GM12865 (cell line): ENCODE results near the gene SIM2.

Experiments
- DNase-seq: peaks from one replicate; pipeline ENCODE4 v3.0.0; 2010; ENCODE audit warnings: low read depth
- H3K4me3 ChIP-seq: 2 replicates; pipeline ENCODE4 v1.5.1; 2011; ENCODE audit warnings: mild to moderate bottlenecking, low read depth, low read length, control low read depth
- TF ChIP-seq, protein P1 (sequence below): IDR thresholded peaks from 2 replicates; pipeline ENCODE4 v1.5.1; 2011; ENCODE audit warnings: low read length, control low read depth, low read depth, inconsistent platforms; ENCODE audit not compliant: insufficient read depth; ENCODE audit errors: missing control alignments

SIM2 gene

DNA sequence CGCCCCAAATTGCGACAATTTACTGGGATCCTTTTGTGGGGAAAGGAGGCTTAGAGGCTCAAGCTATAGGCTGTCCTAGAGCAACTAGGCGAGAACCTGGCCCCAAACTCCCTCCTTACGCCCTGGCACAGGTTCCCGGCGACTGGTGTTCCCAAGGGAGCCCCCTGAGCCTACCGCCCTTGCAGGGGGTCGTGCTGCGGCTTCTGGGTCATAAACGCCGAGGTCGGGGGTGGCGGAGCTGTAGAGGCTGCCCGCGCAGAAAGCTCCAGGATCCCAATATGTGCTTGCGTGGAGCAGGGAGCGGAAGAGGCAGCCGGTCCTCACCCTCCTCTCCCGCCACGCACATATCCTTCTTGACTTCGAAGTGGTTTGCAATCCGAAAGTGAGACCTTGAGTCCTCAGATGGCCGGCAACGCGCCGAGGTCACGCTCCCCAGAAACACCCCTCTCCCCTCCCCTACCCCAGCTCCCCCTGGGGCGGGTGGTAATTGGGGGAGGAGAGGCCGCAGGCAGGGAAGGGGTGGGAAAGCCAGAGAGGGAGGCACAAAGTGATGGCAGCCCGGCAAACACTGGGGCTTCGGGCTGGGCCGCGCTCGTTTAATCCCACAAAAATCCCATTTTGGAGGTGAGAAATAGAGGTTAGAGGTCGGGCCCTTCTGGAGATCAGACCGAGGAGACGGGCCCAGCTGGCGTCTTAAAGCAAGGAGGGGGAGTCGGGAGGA, 6.2 kb downstream of the SIM2 start:
- TF ChIP-seq, protein P1, sequence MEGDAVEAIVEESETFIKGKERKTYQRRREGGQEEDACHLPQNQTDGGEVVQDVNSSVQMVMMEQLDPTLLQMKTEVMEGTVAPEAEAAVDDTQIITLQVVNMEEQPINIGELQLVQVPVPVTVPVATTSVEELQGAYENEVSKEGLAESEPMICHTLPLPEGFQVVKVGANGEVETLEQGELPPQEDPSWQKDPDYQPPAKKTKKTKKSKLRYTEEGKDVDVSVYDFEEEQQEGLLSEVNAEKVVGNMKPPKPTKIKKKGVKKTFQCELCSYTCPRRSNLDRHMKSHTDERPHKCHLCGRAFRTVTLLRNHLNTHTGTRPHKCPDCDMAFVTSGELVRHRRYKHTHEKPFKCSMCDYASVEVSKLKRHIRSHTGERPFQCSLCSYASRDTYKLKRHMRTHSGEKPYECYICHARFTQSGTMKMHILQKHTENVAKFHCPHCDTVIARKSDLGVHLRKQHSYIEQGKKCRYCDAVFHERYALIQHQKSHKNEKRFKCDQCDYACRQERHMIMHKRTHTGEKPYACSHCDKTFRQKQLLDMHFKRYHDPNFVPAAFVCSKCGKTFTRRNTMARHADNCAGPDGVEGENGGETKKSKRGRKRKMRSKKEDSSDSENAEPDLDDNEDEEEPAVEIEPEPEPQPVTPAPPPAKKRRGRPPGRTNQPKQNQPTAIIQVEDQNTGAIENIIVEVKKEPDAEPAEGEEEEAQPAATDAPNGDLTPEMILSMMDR: no peak
- no peak for DNase-seq
- no peak overlapping the region for H3K4me3 ChIP-seq

DNA sequence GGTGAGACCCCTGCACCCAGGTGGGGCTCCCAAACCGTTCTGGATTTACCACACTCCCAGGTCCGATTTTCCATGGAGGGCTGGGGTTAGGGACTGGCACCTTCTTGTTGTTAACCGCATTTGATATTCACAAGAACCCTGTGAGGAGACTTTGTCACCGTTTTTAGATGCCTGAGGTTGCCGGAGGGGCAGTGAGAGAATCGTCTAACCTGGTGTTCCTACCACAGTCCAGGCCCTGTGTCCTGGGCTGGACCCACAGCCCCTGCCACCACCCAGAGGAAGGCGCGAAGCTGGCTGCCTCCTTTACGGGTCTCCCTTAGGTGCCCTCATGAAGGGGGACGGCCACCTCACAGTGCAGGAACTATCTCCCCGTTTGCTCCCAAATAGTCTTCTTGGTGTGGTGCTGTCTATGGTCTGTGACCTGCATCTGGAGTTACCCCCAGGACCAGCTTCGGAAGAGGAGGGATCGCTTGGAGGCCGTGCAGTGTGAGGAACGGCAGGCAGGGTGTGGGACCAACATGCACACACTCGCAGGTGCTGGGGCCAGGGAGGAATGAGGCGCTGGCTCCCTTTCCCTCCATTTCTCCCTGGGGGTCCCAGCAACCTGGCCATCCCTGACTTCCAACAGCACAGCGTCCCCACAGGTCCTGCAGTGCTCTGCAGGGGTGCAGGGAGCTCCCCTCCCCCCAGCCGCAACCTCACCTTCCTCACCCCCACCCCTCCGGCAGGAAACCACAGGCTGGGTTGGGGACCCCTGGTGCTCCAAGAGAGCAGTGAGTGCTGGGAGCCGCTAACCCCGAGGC, 7.0 kb downstream of the SIM2 start:
- DNase-seq: no peak
- TF ChIP-seq, protein P1: no peak
- no peak overlapping the region for H3K4me3 ChIP-seq

DNA sequence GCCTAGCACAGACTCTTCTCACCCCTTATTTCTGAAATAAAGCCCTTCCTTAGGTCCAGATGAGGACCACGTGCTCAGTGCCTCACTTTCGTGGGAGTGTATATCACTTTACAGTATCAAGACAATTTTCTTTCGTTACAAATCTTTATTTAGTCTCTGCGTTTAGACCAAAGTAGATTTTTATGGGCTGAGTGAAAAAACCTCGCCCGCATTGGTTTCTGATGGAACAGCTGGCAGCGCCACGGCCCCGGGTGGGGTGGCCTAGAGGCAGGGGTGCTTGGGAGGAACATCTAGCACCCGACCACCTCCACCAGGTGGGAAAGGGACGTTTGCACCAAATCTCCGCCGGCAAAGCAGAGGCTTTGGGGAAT, 7.6 kb downstream of the SIM2 start:
- DNase-seq: no peak
- TF ChIP-seq, protein P1: no peak
- no peak overlapping the region for H3K4me3 ChIP-seq

DNA sequence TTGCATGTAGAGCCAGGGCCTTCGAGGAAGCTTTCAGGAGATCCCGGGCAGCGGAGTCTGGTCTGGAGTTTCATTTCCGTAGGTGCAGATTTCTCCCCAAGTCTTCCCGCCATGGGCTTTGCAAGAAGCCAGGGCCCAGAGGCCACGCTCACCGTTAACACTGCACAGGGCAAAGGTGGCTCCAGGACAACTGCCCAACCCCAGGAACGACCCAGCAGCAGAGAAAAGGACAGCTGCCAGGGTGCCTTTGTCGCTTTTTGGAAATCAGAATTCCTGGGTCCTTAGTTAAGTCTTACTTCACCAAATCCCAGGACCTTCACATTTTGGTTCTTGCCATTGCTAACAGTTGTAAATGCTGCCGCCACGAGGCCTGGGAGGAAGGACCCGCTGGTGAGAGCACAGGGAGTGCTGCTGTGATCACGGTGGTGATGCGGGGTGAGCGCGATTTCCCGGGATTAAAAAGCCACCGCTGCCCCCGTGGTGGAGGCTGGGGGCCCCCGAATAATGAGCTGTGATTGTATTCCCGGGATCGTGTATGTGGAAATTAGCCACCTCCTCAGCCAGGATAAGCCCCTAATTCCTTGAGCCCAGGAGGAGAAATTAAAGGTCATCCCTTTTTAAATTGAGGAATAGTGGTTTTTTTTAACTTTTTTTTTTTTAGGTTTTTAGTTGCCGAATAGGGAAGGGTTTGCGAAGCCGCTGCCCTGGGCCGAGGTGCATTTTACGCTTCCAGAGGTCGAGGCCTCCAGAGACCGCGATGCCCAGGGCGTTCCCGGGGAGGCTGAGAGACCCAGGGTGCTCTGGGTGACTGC, 8.2 kb downstream of the SIM2 start:
- no peak overlapping the region for H3K4me3 ChIP-seq
- TF ChIP-seq, protein P1: no peak
- DNase-seq: no peak

DNA sequence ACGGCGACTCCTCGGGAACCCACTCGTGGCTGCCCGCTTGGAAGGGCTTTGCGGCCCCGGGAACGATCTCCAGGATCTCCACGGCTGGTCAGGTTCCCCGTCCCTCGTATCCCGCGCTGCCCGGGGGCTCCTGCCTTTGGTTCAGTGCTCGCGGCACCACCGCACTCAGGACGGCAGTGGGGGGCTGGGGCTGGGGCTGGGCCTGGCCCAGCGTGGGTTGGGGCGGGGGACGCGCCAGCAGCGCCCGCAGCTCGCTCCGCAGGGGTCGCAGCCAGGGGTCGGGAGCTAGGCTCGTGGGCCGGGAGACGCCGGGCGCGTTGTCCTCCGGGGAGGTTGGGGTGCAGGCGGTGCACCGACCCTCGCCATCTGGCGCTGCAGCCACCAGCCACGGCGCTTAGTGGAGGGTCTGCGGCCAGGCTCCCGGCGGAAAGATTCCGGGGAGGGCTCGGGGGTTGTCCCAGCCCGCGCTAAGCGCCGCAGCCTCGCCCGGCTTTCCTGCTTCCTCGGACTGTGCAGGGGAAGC, 8.9 kb downstream of the SIM2 start:
- no peak overlapping the region for H3K4me3 ChIP-seq
- TF ChIP-seq, protein P1: no peak
- no peak for DNase-seq

DNA sequence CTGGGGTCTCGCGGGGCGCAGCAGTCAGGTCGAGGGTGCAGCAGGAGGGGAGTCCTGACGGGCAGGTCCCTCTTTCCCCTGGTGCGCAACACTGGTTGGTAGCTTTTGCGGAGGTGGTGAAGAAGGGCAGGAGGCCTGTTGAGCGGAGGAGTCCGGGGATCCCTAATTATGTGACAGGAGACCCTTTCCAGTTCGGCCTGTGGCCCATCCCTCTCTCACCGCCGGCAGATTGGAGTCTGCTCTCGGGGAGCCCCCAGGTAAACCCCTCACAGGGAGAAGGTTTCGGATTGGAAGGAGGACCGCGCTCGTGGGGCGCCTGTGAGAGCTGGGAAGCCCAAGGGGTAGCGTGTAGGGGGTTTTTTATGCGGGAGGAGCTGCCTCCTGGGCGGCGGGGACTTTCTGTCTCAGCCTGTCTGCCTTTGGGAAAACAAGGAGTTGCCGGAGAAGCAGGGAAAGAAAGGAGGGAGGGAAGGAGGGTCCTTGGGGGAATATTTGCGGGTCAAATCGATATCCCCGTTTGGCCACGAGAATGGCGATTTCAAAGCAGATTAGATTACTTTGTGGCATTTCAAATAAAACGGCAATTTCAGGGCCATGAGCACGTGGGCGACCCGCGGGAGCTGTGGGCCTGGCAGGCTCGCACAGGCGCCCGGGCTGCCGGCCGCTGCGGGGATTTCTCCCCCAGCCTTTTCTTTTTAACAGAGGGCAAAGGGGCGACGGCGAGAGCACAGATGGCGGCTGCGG, 9.5 kb downstream of the SIM2 start:
- TF ChIP-seq, protein P1: no peak
- H3K4me3 ChIP-seq: no peak overlapping the region
- DNase-seq: no peak
